Calu3 (cell line): Measurements from ENCODE around the gene PYGO2. TPM values are rescaled to one million over a fixed set of nuclear protein-coding genes. Genes with fewer than 3 reads are reported as not detected.

Source experiments
- BruUV-seq: library from RNA; stranded (reverse); fragments of 400-500 nt; replicated peaks from 2 replicates; lab custom pipeline; 2021; lab: Mats Ljungman, UMichigan
- CTCF ChIA-PET: fragments of 300-600 bp; sonication (Branson Sonifier 250); formaldehyde crosslinking; loops from one replicate; lab custom pipeline; 2022; ENCODE audit warnings: antibody characterized with exemption; lab: Charles Lee
- DNase-seq: peaks from one replicate; pipeline ENCODE4 v3.0.0; 2022
- H3K27ac Mint-ChIP-seq: one replicate; pipeline ENCODE4 v1.8.0; 2022; ENCODE audit warnings: mixed read lengths; ENCODE audit not compliant: unreplicated experiment
- H3K27me3 Mint-ChIP-seq: one replicate; pipeline ENCODE4 v1.8.0; 2022; ENCODE audit warnings: mixed read lengths; ENCODE audit not compliant: unreplicated experiment
- H3K36me3 Mint-ChIP-seq: one replicate; pipeline ENCODE4 v1.8.0; 2022; ENCODE audit warnings: mild to moderate bottlenecking, moderate library complexity, mixed read lengths; ENCODE audit not compliant: insufficient read depth, unreplicated experiment
- H3K4me1 Mint-ChIP-seq: one replicate; pipeline ENCODE4 v1.8.0; 2022; ENCODE audit warnings: mild to moderate bottlenecking, low read depth, mixed read lengths; ENCODE audit not compliant: unreplicated experiment
- H3K4me3 Mint-ChIP-seq: one replicate; pipeline ENCODE4 v1.8.0; 2022; ENCODE audit warnings: mild to moderate bottlenecking, low read depth, moderate library complexity, mixed read lengths; ENCODE audit not compliant: unreplicated experiment
- H3K9me3 Mint-ChIP-seq: one replicate; pipeline ENCODE4 v1.8.0; 2022; ENCODE audit warnings: low read depth, mixed read lengths; ENCODE audit not compliant: unreplicated experiment
- intact Hi-C: fragments of 100-400 bp; cut with micrococcal nuclease; formaldehyde crosslinking; loops from one replicate; pipeline ENCODE4 v1.10.0; 2022; ENCODE audit not compliant: unreplicated experiment
- total RNA-seq: library from RNA; stranded (reverse); gene quantifications from 2 replicates; pipeline ENCODE4 v1.2.3, GENCODE V29; 2022
- TF ChIP-seq, protein P1 (sequence below): fragments of 200-600 bp; IDR thresholded peaks from one replicate; pipeline ENCODE4 v1.8.0; 2022; ENCODE audit warnings: antibody characterized with exemption; ENCODE audit not compliant: unreplicated experiment

Gene PYGO2
- total RNA-seq, 1 experiment from 2014 or later, result 45.6 TPM

DNA sequence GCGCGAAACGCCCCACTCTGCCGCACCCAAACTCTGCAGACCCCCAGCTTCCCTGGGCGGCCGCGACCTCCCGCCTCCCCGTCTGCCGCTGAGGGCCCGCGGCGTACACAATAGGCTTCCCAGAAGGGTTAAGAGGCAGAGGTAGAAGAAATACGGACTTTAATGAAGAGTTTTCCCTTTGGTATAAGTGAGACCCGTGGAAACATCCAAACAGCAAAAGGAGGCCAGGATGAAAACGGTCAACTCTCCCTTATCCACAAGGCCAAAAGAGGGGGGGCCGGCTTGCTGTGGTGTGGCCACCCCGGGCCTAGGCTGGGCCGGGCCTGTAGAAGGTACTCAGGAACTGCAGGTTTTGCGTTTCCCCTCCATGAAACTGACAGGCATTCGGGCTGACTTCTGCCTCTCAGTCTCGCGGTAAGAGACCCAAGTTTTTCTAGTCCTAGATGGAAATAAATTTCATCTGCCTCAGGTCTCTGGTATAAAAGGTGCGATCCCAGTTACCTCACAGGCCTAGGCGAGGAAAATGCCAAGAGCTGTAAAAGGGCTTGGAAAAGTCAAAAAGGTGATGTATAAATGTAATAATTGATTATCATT, 671 bp upstream of the PYGO2 start:
- CTCF ChIA-PET, result interaction anchor here (0.5 to 1.8 kb wide), 7 partner anchors 10 to 99 kb away, joined by 3 to 12 read pairs (median 5); partner anchors contain the start of genes ADAM15, LENEP and ZBTB7B

DNA sequence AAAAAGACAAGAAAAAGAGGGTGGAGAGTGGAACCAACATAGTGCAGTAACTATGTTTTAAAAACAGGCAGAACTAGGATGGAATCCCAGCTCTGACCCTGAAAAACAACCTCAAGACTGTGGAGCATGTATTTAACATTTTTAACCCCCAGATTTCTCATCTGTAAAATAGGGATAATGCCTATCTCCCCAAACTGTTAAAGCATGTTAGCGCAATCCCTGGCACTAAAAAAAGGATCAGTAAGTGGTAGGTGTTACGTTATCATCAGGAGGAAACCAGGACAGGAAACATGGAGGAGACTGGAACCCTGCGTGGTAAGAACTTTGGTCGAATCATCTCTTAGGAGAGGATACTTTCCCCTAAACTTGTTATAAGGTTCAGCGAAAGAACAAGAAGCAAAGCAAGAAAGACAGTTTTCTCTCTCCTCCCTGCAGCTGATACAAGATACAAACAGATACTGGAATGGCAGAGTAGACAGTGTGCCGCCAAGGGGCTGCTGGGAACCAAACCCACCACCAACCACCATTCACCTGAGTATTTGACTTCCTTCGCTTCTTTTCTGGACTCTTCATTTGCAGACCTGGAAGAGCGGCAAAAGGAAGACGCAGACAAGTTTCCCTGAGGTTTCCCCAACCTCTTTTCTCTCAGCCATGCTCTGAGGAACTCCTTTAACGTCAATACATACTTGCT, 991 bp downstream of the PYGO2 start:
- Mint-ChIP-seq H3K27ac (peak overlapping the region; percentile 92), H3K4me1 (peaks cover 54% of the 10 kb centered on the region), H3K36me3 (peaks cover 90% of the 10 kb centered on the region), H3K9me3 (no peaks in the 10 kb centered on the region), H3K4me3 (peak overlapping the region; percentile 85), H3K27me3 (no peaks in the 10 kb centered on the region)
- intact Hi-C loops, result no loop called here
- no peak for DNase-seq
- CTCF ChIA-PET, result interaction anchor here (0.6 to 1.8 kb wide), 12 partner anchors 10 to 212 kb away, joined by 3 to 15 read pairs (median 4); partner anchors contain the start of genes KRTCAP2, LENEP and SHC1
- TF ChIP-seq, protein P1, sequence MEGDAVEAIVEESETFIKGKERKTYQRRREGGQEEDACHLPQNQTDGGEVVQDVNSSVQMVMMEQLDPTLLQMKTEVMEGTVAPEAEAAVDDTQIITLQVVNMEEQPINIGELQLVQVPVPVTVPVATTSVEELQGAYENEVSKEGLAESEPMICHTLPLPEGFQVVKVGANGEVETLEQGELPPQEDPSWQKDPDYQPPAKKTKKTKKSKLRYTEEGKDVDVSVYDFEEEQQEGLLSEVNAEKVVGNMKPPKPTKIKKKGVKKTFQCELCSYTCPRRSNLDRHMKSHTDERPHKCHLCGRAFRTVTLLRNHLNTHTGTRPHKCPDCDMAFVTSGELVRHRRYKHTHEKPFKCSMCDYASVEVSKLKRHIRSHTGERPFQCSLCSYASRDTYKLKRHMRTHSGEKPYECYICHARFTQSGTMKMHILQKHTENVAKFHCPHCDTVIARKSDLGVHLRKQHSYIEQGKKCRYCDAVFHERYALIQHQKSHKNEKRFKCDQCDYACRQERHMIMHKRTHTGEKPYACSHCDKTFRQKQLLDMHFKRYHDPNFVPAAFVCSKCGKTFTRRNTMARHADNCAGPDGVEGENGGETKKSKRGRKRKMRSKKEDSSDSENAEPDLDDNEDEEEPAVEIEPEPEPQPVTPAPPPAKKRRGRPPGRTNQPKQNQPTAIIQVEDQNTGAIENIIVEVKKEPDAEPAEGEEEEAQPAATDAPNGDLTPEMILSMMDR, result no peak
- BruUV-seq, result TSS peak; percentile 40

More for the DNA sequence above, 671 bp upstream of the PYGO2 start:
- peak overlapping the region; percentile 92 for H3K27ac Mint-ChIP-seq
- H3K9me3 Mint-ChIP-seq, result no peaks in the 10 kb centered on the region
- intact Hi-C loops, result no loop called here
- H3K4me3 Mint-ChIP-seq, result peak overlapping the region; percentile 85
- TF ChIP-seq, protein P1, result no peak
- no peaks in the 10 kb centered on the region for H3K27me3 Mint-ChIP-seq
- H3K4me1 Mint-ChIP-seq, result peaks cover 38% of the 10 kb centered on the region
- BruUV-seq, result TSS peak; percentile 75
- H3K36me3 Mint-ChIP-seq, result peaks cover 81% of the 10 kb centered on the region
- no peak for DNase-seq

DNA sequence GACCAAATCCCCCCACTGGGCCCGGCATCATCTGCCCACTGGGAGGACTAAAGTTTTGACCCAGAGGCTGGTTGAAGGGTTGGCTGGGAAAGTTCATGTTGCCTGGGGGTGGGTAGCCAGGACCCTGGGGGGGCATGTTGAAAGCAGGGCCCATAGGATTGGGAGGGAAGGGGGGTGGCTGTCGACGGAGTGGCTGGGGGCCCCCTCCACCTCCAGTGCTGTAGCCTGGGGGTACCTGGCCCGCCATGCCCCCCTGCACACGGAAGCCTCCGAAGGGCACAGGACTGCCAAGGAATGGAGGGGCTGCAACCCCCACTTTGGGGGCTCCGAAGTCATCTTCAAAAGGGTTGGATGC, 2.2 kb downstream of the PYGO2 start:
- no peak for DNase-seq
- intact Hi-C loops, result no loop called here
- TF ChIP-seq, protein P1, result no peak
- H3K4me1 Mint-ChIP-seq, result peaks cover 56% of the 10 kb centered on the region
- H3K27ac Mint-ChIP-seq, result no peak overlapping the region
- H3K27me3 Mint-ChIP-seq, result no peaks in the 10 kb centered on the region
- H3K9me3 Mint-ChIP-seq, result no peaks in the 10 kb centered on the region
- H3K4me3 Mint-ChIP-seq, result peak overlapping the region; percentile 85
- CTCF ChIA-PET, result no interaction called here
- H3K36me3 Mint-ChIP-seq, result peaks cover 89% of the 10 kb centered on the region
- BruUV-seq, result no TSS peak

DNA sequence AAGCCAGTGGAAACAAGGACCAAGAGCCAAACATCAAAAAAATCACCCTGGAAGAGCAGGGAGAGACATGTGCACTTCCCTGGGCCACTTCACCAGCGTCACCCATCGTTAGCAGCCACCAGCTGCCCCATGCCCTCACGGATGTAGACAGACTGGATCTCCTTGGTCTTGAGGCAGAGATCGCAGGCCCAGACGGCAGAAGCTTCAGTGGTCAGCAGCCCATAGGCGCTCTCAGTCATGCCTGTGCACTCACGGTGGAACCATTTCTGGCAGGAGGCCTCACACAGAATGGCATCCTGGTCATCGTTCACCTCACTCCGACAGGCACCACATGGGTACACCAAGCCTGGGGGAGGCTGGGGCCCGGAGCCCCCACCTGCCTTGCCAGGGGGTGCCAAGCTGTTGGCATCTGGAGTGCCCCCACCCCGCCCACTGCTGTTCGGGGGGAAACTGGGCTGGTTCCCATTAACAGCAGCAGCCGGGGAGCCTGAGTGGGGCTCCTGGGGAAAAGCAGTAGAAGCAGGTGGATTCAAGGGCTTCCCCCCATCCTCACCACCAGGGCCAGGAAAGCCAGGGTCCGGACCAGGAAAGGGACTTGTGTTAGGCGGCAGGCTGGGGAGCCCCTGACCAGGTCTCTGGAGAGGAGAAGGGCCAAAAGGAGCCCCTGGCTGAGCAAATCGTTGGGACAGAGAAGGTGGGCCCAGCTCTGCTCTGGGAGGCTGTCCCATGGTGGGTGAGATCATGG, 2.7 kb downstream of the PYGO2 start:
- Mint-ChIP-seq H3K27ac (no peak overlapping the region), H3K27me3 (no peaks in the 10 kb centered on the region), H3K4me1 (peaks cover 53% of the 10 kb centered on the region), H3K4me3 (peak overlapping the region; percentile 85), H3K9me3 (no peaks in the 10 kb centered on the region), H3K36me3 (peaks cover 86% of the 10 kb centered on the region)
- DNase-seq, result no peak
- CTCF ChIA-PET, result no interaction called here
- no TSS peak for BruUV-seq
- intact Hi-C loops, result no loop called here
- TF ChIP-seq, protein P1, result no peak
